IPS-NIHi7 (cell line): ENCODE data around the gene ECT2L.

Source experiments
- DNase-seq: peaks from one replicate; pipeline ENCODE4 v3.0.0; 2012; ENCODE audit warnings: mixed read lengths; ENCODE audit errors: extremely low spot score

ECT2L gene

DNA sequence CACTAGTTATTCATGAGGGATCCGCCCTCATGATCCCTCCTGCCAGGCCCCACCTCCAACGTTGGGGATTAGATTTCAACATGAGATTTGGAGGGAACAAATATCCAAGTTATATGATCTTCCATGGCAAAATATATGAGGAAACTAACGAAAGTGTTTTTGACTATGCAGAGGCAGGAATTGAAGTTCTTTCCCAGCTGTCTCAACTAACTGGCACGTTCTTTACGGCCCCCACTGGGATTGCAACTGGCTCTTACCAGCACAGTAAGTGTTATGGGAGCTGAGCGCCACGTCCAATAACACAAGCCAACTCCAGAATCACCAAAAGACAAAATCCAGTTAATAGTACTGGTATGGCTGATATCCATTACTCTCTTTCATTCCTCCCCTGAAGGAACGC lies 66.6 kb downstream of the ECT2L start:
- DNase-seq = no peak

DNA sequence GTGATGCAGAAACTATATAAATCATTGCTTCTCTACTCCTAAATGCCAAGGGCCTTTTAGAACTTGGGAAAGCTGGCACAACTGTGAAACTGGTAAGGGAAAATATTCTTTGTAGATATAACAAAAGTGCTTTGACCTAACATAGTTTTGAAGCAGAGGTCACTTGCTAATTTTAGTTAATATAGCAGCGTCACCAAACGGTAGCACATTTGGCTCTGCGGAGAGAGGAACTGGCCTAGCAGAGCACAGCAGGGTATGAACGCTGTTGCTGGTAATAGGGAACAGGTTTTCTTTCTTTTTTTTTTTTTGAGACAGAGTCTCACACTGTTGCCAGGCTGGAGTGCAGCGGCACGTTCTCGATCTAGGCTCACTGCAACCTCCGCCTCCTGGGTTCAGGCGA lies 67.4 kb downstream of the ECT2L start:
- DNase-seq = no peak

DNA sequence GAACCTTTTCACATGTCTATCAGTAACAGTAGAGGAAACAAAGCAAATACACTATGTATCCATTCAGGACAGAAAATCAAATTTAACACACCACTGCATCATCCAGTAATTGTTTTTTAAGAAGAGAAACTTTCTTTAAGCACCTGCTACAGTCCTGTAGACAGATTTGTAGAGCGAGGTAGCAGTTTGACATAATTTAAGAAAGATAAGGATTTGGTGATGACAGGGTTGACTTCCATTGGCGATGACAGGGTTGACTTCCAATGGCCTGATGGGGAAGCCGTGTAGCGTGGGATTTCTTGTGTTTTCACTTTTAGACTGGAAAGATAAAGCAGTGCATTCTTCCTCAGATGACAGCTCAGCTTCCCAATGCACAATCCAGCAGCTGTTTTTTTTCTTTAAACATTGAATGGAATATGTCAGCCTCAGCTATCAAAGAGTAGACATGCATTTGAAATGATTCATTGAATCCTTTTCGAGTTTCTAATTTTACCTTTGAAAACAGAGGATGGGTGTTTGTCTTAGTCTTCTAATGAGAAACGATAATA lies 68.5 kb downstream of the ECT2L start:
- DNase-seq = no peak

DNA sequence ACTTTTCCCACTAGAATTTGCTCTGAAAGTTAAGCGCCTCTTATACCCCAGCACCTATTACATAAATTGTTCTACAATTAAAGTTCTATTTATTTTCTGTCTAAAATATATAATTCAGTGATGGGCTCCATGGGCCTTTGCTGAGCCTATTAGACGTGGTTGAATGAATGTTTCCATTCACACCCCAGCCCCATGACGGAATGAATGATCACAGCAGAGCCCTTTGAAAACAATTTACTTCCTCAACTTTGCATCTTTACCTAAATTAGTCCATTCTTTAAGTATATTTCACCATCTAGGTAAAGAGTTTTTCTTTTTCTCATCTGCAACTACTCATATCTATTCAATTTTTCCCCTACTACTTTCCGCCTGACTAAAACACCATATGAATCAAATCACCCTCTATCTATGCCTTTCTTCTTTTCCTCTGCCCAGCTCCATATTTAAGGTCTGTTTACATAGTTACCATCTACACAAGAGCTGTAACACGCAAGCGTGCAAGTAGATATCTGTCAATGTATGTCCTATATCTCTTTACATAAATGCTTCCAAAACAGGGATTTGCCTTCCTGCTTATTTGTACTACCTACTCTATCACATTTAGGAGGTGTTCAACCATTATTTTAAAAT lies 69.7 kb downstream of the ECT2L start:
- DNase-seq = no peak

DNA sequence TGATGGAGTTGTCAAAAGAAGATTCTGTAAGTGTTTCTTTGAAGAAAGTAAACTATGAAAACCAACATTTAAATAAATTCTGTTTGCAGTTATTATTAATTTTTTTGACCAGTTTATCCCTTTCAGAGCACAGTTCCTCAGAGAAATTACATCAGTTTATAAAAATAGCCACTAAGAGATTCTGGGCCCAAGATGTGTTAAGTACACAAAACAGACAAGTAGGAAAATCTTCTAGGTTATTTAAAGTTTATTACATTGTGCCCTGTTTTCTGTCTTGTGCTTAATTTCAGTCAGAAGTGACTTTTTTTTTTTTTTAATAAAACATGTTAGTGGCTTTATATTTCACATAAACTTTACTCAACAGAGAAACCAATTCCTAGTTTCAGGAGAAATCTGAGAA lies 72.3 kb downstream of the ECT2L start:
- no peak for DNase-seq

DNA sequence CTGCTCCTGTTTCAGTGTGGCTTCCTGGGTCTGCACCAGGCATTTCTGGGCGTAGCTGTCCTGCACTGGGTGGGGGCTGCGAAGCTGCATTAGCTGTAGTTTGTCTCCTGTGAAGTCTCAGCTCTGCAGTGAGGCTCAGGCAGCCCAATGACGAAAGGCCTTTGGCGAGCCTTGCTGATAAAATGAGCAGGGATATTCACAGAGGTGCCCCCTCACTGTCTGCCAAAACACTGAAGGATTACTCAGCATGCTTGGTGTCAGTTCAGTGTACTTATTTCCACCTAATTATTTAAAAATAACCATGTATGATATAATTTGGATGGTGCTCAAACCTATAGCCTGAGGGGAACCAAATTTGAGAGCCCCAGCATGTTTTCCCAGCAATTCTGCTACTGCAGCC lies 73.5 kb downstream of the ECT2L start:
- peak; percentile 50 for DNase-seq

DNA sequence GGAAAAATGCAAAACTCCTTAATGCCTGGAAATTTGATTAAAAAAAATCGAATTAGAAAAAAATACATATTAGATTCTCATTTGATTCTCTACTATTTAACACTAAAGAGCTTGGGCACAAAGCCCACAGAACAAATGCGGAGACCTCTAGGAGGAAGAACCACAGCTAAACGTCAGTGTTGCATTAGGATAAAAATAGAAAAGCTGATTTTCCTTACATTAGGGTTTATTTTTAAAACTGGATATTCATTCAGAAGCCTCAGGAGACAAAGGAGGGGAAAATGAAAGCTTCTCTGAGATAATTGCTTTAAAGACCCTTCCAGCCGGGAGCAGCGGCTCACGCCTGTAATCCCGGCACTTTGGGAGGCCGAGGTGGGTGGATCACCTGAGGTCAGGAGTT lies 77.3 kb downstream of the ECT2L start:
- DNase-seq = no peak

DNA sequence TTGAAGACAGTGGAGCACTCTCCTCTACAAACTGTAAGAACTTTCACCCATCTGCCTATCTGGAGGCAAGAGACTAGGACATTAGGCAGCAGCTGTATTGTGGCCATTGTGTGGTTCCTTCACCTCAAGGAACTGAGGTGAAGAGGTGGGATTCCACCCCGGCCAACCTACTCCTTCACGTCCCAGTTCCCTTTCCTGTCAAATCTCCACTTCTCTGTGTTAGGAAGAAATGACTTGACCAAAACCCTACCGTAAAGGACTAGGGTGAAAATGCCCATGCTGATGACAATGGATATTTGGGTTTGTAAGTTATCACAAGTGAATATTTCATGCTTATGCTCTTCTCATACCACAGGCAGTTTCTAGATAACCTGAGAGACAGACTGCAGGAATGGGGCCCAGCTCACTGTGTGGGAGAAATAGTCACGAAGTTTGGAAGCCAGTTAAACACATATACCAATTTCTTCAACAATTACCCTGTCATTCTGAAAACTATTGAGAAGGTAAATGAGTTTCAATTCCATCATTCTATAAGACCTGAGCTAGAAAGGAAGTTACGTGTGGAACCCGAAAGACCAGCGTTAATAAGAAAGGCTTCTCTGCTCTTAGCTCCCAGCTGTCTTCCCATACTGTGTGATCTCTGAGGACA lies 86.6 kb downstream of the ECT2L start:
- no peak for DNase-seq

DNA sequence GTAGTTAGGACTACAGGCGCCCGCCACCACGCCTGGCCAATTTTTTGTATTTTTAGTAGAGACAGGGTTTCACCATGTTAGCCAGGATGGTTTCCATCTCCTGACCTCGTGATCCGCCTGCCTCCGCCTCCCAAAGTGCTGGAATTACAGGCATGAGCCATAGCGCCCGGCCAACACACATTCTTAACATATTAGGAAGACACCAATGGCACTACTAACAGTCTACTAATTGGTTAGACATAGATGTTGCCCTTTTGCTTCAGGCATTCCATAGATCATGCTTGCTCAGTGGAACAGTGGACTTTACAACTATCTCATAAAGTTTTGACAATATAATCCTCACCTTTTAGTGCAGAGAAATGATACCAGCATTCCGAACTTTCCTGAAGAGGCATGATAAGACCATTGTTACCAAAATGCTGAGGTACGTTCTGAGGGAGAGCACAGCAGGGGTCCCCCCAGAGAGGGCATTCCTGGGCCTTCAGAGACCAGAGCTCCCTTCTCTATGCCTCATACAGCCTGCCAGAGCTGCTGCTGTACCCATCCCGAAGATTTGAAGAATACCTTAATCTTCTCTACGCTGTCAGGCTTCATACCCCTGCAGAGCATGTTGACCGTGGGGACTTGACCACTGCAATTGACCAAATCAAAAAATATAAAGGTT lies 89.4 kb downstream of the ECT2L start:
- no peak for DNase-seq

DNA sequence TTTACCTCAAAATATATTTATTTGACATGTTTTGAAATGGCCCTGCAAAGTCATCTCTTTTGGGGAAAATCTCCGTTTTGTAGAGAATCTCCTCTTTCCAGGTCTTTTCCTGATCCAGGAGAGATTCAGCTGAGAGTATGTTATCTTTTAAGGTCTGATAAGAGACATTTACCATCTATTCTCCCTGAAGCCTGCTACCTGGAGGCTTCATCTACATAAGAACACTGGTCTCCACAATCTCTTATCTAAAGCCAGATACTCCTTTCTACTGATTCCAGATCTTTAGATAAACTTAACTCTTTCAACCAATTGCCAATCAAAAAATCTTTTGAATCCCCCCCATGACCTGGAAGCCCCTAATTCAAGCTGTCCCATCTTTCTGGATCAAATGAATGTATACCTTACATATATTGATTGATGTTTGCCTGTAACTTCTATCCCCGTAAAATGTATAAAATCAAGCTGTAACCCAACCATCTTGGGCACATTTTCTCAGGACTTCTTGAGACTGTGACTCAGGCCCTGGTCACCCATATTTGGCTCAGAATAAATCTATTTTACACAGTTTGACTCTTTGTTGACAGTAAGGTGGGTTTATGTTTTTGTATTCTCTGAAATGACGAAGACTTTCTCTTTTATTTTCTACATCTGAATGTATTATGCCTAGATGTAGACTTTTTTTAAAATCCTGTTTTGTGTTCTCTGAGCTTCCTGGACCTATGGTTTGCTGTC lies 95.5 kb downstream of the ECT2L start:
- no peak for DNase-seq

DNA sequence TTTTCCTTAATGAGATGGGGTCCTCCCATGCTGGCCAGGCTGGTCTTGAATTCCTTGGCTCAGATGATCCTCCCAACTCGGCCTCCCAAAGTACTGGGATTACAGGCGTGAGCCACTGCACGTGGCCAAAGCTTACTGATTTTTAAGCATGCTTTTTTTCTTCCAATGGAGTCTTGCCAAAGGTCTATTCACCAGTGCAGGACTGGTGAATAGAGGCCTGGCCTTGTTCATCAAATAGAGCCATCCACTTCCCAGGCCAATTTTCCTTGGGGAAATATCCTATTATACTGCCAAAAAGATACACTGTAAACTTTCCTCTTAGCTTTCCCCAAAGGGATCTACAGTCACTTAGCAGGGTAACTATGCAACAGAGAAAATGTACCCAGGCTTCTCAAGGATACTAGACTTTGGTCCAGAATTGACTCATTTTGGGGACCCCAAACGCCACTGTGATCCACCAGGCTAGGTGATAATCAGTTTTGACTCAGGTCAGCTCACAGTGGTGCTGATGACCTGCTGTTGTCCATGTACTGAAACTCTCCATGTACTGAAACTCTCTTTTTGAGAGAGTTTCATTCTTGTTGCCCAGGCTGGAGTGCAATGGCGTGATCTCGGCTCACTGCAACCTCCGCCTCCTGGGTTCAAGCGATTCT lies 100.3 kb downstream of the ECT2L start:
- no peak for DNase-seq

DNA sequence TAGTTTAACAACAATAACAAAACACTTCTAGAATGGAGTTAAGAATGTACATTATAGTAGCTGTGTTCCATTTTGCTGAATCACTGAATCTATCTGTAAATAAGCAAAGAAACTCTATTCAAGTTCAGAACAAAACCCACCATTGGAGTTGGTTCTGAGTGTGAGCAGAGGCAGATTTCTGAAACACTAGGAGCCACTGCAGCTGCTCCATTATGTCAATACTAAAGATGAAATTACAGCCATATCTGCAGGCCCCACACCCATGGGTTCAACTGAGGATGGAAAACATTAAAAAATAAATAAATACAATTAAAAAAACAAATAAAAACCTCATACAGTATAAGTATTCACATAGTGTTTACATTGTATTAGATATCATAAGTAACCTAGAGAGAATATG lies 101.1 kb downstream of the ECT2L start:
- no peak for DNase-seq

DNA sequence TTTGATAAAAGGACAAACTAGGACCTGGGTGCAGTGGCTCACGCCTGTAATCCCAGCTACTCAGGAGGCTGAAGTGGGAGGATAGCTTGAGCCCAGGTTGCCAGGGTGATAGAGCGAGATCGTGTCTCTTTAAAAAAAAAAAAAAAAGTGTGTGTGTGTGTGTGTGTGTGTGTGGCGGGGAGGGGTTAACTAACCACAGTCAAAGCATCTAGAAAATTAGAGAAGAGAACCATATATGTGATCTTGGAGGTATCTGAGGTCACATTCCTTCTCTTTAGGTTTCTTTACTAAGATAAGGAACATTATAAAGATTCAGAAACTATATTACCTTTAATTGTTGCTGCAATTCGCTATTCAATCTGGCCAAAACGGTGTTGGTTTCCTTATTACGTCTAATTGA lies 111.3 kb downstream of the ECT2L start:
- DNase-seq = no peak

DNA sequence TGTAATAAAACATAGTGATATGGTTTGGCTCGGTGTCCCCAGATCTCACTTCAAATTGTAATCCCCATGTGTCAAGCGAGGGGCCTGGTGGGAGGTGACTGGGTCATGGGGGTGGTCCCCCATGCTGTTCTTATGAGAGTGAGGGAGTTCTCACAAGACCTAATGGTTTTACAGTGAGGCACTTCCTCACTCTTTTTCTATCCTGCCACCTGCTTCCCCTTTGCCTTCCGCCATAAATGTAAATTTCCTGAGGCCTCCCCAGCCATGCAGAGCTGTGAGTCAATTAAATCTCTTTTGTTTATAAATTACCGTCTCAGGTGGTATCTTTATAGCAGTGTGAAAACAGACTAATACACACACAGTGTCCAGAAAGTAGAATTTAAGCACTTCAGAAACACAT lies 113.6 kb downstream of the ECT2L start:
- no peak for DNase-seq

DNA sequence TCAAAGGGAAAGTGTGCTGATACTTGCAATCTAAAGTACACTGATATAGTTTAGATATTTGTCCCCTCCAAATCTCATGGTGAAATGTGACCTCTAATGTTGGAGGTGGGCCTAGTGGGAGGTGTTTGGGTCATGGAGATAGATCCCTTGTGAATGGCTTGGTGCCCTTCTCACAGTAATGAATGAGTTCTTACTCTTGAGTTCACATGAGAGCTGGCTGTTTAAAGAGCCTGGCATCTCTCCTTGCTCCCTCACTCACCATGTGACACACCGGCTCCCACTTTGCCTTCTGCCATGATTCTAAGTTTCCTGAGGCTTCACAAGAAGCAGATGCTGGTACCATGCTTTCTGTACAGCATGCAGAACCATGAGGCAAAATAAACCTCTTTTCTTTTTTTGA lies 114.1 kb downstream of the ECT2L start:
- no peak for DNase-seq

DNA sequence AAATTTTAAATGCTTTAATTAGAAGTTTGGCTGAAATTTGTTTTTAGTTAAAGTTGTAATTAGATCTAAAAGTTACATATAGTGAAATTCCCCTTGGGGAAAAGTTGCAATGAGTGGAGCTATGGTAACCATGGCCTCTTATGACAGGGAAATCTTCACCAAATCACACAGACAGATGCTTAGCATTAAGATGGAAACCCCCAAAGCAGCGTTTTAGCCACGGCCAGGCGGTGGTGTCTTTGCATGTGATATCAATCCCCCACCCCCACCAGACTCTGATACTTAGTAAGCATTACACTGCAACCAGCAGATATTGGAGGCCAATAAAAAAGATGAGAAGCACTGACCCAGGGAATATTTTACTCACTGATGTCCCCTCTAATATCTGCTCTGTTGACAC lies 116.4 kb downstream of the ECT2L start:
- DNase-seq = no peak

DNA sequence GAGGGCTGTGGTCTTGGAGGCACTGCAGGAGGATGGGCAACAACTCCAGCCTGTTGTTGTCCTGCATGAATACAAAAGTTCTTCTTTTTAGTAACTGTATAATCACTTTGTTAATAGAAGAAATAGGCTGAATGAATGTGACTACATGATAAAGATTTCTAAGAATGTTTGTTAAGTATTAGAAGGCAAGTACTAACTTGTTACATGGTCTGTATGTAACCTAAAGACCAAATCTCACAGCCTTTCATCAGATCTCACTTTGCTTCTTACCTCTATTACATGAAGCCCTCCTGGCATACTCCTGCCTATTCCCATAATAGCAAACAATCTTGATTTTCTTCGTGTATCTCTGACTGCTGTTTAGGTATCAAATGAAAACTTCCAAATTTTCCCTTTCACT lies 118.8 kb downstream of the ECT2L start:
- no peak for DNase-seq

DNA sequence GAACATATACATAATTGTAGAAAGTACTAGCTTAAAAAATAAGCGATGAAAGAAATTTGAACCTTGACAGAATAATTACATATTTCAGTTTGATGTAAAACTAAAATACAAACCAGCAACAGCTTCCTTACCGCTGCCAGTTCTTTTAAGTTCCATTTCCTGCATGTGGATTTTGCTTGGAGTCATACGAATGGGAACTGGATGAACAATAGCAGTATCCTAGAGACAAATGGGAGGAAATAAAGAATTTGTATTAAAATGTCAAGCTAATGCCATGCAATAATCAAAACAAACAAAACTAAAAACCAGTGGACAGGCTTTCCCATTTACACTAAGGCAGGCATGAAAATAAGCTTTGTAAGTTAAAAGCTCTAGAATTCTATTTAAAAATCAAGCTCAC lies 125.0 kb downstream of the ECT2L start:
- DNase-seq = no peak

DNA sequence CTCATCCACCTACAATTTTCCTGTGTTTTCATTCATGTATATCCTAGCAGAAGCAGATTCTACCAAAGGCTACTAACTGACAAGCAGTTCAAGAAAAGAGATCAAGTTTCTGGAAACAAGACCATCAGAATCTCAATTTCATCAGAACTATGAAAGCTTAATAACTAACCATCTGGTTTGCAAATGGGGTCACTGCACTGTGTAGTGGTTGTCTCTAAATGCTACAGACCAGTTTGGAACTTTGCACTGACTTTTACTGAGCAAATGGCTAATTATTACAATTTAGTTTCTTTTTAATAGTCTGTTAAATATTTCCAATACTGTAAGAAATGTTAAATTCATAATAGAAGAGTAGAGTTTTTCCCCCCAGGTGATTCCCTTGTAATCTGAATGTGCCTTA lies 127.7 kb downstream of the ECT2L start:
- no peak for DNase-seq

DNA sequence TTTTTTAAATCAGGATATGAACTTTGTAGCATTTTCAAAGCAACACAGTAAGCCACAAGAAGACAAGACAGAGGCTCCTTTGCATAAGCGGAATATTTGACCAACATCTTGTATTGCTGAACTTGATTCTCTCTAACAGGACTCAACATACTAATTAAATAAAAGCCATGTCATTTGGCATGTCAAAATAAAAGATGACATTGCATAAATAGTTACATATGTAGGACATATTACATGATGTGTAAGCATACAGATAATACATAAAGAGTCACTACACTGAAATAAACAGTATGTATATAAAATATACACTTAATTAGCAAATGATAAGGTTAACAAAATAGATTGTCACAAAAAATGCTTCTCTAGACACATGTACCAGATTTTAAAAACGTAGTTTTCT lies 129.9 kb downstream of the ECT2L start:
- no peak for DNase-seq

DNA sequence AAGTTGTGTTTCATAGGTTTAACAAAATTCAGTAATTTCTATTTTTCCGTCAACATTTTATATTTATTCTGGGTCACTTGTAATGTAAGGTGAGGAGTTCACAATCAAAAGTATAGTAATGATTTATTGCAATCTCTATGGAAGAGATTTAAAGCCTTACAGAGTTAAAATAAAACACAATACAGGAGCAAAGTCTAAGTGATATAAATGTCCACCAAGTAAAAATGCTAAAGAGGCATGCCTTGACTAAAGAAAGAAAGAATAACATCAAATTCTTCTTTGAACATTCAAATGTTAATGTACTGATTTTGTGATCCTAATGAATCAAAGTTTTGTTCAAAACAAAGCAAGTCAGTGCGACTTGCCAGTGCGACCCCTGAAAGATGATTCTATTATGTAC lies 130.7 kb downstream of the ECT2L start:
- DNase-seq = no peak

DNA sequence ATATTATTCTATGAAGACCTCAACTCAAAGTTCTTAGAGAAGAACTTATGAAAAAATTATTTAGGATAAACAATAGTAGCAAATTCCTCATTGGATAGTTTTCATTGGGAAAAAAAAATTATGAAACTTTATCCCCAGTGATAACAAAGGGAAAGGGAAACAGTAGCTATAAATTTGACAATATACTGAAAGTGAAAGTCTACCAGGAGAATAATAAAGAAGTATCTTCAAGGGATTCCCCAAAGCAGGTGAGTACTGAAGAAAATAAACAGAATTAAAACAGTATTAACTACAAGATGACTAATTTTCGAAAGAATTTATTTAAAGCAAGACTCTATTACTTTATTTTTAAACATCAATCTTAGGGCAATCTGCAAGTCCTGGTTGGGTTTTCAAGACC lies 135.8 kb downstream of the ECT2L start:
- DNase-seq = no peak
